HAP-1 (cell line): ENCODE results near the gene LIMA1.
"Not testable (repeated sequence)": the region's sequence is repeated elsewhere in the genome, so short reads cannot be mapped to it uniquely, and the experiment has no call there.

Experiments
- DNase-seq, 2 experiments: peaks; one replicate each; pipeline ENCODE4 v3.0.0-alpha.2; 2016 to 2020; ENCODE audit warnings: low spot score in 2 of 2
- H3K27me3 ChIP-seq: fragments of 250-450 bp; sonication (Bioruptor Pico); 2 replicates; pipeline ENCODE4 v1.5.1; 2020; ENCODE audit warnings: low read depth, mild to moderate bottlenecking, moderate library complexity
- H3K36me3 ChIP-seq: fragments of 250-450 bp; sonication (Bioruptor Pico); replicated peaks from 2 replicates; pipeline ENCODE4 v1.5.1; 2020; ENCODE audit warnings: mild to moderate bottlenecking
- H3K4me1 ChIP-seq: fragments of 250-450 bp; sonication (Bioruptor Pico); 2 replicates; pipeline ENCODE4 v1.5.1; 2020; ENCODE audit warnings: mild to moderate bottlenecking
- H3K4me3 ChIP-seq: fragments of 250-450 bp; sonication (Bioruptor Pico); 2 replicates; pipeline ENCODE4 v1.5.1; 2020; ENCODE audit warnings: mild to moderate bottlenecking, moderate library complexity
- H3K9me3 ChIP-seq: fragments of 250-450 bp; sonication (Bioruptor Pico); 2 replicates; pipeline ENCODE4 v1.5.1; 2020; ENCODE audit warnings: mild to moderate bottlenecking, moderate library complexity
- in situ Hi-C: fragments of 300-500 bp; cut with MboI; formaldehyde crosslinking; loops from 3 replicates; pipeline ENCODE4 v1.14.3; 2020; ENCODE audit warnings: low sequenced_read_pairs, inconsistent platforms, mixed read lengths

Gene LIMA1

DNA sequence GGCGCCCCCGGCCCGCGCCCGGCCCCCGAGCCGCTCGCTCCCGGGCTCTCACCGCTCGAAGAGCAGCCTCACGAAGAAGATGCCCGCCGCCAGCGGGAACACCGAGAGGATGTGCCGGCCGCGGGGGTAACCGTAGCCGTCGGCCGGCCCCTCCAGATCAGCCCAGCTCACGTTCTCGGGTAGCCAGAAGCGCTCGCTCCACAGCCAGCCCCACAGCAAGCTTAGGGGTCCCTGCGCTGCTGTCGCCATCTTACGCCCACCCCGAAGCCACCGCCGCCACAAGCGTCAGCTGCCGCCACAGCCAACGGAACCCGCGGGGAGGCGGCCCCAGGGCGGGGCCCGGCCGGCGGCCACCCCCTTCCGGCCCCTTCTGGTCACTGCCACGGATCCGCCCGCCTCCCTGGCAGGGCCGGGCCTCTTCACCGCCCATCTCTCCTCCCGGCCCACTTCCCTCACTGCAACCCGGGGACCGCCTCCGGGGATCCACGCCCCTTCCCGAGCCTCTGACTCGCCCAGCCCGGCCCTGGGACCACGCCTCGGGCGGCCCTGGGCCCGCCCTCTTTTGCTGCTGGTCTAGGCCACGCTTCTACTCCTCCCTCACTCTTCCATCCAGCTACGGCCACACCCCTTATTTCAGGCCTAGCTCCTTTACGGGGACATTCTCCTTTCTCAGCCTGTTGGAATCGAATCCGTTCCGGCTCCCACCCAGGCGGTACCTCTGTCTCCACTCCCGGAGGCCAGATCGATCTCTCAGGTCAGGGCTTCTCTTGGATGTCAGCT lies 116.1 kb downstream of the LIMA1 start, which contains the start of gene CERS5:
CERS5 (minus strand) TSS at position 321 of the 780 bp plus-strand sequence; CDS start at position 249, 72 bp downstream.
- H3K27me3 ChIP-seq = no peaks in the 10 kb centered on the region
- H3K4me1 ChIP-seq = peaks cover 19% of the 10 kb centered on the region
- H3K36me3 ChIP-seq = no peaks in the 10 kb centered on the region; the same call in 1 of the 2 replicates
- in situ Hi-C loops = no loop called here
- DNase-seq = peak; percentile 99 to 100
- H3K9me3 ChIP-seq = 0 out of 2 replicates have a peak, but pooled peaks cover 4% of the 10 kb centered on the region
- H3K4me3 ChIP-seq = peak within 1 kb of the TSS; percentile 87

DNA sequence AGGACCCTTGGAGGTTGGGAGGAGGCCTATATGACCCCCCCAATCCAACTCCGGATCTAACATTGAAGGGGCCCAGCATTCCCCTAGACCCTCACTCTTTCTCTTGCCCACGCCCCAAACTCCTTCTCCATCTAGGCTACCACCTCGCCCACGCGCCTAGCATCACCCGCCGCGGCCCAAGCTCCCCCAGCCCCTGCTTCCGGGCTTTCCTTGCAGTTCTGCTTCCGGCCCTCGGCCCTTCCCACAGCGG lies 116.6 kb downstream of the LIMA1 start:
- no peaks in the 10 kb centered on the region for H3K27me3 ChIP-seq
- peak in 1 of 2 experiments; percentile 49 for DNase-seq
- in situ Hi-C loops = no loop called here

DNA sequence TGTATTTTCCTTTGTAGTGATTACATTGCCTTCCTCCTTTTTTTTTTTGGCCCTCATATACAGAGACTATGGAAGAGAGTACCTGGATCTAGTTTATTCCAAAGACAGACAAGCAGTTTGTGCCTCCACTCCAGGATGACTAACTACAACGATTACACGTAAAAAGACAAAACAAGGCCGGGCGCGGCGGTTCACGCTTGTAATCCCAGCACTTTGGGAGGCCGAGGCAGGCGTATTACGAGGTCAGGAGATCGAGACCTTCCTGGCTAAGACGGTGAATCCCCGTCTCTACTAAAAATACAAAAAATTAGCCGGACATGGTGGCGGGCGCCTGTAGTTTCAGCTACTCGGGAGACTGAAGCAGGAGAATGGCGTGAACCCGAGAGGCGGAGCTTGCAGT lies 118.4 kb downstream of the LIMA1 start:
- no peaks in the 10 kb centered on the region for H3K27me3 ChIP-seq
- in situ Hi-C loops = no loop called here
- DNase-seq = no peak
- 0 out of 2 replicates have a peak, but pooled peaks cover 3% of the 10 kb centered on the region for H3K9me3 ChIP-seq
- no peak overlapping the region for H3K4me3 ChIP-seq
- no peaks in the 10 kb centered on the region; the same call in none of the 2 replicates for H3K36me3 ChIP-seq
- H3K4me1 ChIP-seq = peaks cover 19% of the 10 kb centered on the region

More for the DNA sequence above, 116.6 kb downstream of the LIMA1 start:
- Histone ChIP-seq H3K4me1 (peaks cover 19% of the 10 kb centered on the region), H3K36me3 (no peaks in the 10 kb centered on the region; the same call in 1 of the 2 replicates), H3K4me3 (peak overlapping the region; percentile 87), H3K9me3 (0 out of 2 replicates have a peak, but pooled peaks cover 4% of the 10 kb centered on the region)

DNA sequence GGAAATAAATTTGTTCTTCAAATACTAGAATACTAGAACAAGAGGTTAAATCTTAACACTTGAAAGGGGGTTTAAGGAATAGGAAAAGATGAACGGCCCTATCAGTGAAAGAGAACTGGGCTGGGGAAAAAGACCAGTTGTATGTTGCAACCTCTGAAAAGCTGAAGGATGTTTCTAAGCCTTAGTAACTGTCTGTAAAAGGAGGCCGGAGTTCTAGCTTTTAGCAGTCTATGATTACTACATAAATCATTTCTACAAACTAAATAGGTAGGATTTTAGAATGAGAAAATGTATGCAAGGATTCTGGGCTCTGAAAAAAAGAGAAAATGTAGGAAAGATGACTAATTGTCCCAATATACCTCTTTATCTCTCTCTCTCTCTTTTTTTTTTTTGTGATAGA lies 121.1 kb downstream of the LIMA1 start:
- Histone ChIP-seq H3K27me3 (no peaks in the 10 kb centered on the region), H3K36me3 (no peaks in the 10 kb centered on the region; the same call in none of the 2 replicates), H3K4me1 (peaks cover 12% of the 10 kb centered on the region), H3K4me3 (no peak overlapping the region), H3K9me3 (no peaks in the 10 kb centered on the region)
- no peak for DNase-seq
- in situ Hi-C loops = no loop called here

DNA sequence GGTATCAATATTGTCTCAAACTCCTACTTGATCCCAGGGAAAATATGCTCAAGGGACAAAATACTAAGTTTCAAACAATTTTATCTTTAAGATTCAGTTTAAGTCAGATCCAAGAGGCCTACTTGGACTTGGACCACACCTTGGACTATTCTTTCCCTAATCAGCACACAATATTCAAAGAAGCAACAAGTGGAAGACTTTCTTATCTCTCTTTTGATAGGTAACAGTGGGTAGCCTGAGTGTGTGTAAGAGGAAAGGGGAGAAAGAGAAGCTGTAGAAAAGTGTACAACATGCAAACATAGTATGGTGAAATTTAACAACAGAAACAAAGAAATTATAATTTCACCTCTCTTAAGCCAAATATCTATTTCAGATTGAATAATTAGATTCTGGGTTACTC lies 122.7 kb downstream of the LIMA1 start:
- Histone ChIP-seq H3K36me3 (no peaks in the 10 kb centered on the region; the same call in 1 of the 2 replicates), H3K9me3 (no peaks in the 10 kb centered on the region), H3K4me3 (no peak overlapping the region), H3K4me1 (peaks cover 4% of the 10 kb centered on the region), H3K27me3 (no peaks in the 10 kb centered on the region)
- DNase-seq = no peak
- in situ Hi-C loops = no loop called here

DNA sequence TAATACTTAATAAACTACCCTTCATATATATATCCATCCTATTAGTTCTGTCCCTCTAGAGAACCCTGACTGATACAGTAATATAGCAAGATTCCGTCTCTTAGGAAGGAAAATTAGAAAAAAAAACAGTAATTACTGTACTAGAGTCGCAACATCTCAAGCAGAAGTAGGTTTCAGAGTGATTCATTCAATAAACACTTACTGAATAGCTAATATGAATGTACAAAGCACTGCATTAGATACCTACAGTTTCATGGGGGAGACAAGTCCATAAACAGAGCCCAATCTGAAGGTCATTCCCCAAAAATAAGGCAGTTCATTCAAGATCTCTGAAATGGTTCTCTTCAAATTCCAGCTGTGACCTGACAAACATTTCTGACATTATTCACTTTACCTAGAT lies 126.1 kb downstream of the LIMA1 start:
- DNase-seq = no peak
- H3K4me3 ChIP-seq = no peak overlapping the region
- H3K36me3 ChIP-seq = no peaks in the 10 kb centered on the region; the same call in 1 of the 2 replicates
- H3K27me3 ChIP-seq = no peaks in the 10 kb centered on the region
- no peaks in the 10 kb centered on the region for H3K9me3 ChIP-seq
- H3K4me1 ChIP-seq = no peaks in the 10 kb centered on the region
- in situ Hi-C loops = no loop called here

DNA sequence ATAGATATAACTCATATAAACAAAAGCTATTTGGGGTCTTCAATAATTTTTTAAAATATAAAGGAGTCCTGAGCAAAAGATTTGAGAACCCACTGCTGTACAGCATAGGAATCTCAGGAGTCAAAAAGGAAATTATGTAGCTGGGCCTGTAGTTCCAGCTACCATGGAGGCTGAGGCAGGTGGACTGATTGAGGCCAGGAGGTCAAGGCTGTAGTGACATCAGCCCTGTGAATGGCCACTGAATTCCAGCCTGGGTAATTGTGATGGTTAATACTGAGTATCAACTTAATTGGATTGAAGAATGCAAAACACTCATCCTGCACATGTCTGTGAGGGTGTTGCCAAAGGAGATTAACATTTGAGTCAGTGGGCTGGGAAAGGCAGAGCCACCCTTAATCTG lies 126.7 kb downstream of the LIMA1 start:
- DNase-seq = no peak
- Histone ChIP-seq H3K4me3 (no peak overlapping the region), H3K9me3 (no peaks in the 10 kb centered on the region), H3K4me1 (no peaks in the 10 kb centered on the region), H3K27me3 (no peaks in the 10 kb centered on the region), H3K36me3 (no peaks in the 10 kb centered on the region; the same call in 1 of the 2 replicates)
- in situ Hi-C loops = no loop called here

DNA sequence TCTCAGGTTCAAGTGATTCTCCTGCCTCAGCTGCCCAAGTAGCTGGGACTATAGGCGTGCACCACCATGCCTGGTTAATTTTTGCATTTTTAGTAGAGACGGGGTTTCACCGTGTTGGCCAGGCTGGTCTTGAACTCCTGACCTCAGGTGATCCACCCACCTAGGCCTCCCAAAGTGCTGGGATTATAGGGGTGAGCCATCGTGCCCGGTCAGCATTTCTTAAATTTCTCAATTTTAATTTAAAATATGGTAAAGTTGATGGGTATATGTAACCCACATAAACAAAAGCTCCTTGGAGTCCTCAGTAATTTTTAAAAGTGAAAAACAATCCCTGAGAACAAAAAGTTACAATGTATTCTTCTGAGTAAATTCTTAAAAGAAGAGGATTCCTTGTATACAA lies 128.4 kb downstream of the LIMA1 start:
- H3K9me3 ChIP-seq, H3K4me1 ChIP-seq, H3K27me3 ChIP-seq, H3K4me3 ChIP-seq, H3K36me3 ChIP-seq, in situ Hi-C loops, DNase-seq: not testable (repeated sequence)

DNA sequence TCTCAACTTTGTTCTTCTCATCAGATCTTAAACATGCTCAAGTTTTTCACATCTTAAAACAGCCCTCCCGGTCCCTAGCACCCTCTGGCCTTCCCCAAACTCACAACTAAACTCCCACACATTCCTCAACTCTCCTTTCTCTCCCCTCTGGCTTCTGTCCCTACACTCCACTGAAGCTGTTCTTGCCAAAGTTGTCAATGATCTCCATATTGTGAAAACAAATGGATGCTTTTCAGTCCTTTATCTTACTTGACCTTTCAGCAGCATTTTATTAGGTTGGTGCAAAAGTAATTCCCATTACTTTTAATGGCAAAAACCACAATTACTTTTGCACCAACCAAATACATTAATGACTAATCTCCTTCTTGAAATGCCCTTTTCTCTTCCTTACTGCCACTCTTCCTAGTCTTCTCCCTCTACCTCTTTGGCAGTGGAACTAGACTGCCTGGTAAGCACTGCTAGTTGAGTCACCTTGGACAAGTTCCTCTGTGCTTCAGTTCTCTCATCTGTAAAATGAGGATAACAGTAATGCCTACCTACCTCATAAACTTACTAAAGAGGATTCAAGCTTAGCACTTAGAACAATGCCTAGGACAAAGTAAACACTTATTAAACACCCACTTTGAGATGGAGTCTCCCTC lies 132.2 kb downstream of the LIMA1 start:
- in situ Hi-C loops = no loop called here
- Histone ChIP-seq H3K4me1 (peaks cover 9% of the 10 kb centered on the region), H3K9me3 (no peaks in the 10 kb centered on the region), H3K27me3 (no peaks in the 10 kb centered on the region), H3K4me3 (no peak overlapping the region), H3K36me3 (no peaks in the 10 kb centered on the region; the same call in 1 of the 2 replicates)
- DNase-seq = no peak

DNA sequence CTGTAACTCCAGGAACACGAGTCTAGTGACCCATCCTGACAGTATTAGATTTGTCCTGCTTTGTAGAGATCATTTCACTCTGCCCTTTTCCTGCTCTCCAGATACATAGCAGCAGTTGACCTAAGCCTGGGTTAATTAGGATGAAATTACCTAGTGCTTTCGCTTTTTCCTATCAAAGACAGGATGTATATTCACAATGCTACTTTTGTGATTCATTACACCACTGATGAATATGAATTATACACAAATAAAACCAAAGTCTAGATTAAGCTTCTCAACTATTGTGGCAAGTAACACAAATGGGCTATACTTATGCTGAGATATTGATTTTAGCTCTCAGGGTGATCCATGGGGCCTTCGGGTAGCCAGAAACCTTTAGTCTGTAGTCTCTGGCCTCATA lies 134.0 kb downstream of the LIMA1 start:
- in situ Hi-C loops = no loop called here
- Histone ChIP-seq H3K36me3 (no peaks in the 10 kb centered on the region; the same call in 1 of the 2 replicates), H3K27me3 (no peaks in the 10 kb centered on the region), H3K4me1 (peaks cover 9% of the 10 kb centered on the region), H3K9me3 (no peaks in the 10 kb centered on the region), H3K4me3 (no peak overlapping the region)
- no peak for DNase-seq

DNA sequence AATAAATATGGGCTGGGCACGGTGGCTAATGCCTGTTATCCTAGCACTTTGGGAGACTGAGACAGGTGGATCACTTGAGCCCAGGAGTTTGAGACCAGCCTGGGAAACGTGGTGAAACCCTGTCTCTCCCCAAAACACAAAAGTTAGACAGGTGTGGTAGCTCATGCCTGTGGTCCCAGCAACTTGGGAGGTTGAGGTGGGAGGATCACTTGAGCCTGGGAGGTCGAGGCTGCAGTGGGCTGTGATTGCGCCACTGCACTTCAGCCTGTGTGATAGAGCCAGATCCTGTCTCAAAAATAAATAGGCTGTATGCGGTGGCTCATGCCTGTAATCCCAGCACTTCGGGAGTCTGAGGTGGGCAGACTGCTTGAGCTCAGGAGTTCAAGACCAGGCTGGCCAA lies 135.3 kb downstream of the LIMA1 start:
- H3K36me3 ChIP-seq, H3K9me3 ChIP-seq, DNase-seq, H3K4me1 ChIP-seq, H3K27me3 ChIP-seq, in situ Hi-C loops, H3K4me3 ChIP-seq: not testable (repeated sequence)

DNA sequence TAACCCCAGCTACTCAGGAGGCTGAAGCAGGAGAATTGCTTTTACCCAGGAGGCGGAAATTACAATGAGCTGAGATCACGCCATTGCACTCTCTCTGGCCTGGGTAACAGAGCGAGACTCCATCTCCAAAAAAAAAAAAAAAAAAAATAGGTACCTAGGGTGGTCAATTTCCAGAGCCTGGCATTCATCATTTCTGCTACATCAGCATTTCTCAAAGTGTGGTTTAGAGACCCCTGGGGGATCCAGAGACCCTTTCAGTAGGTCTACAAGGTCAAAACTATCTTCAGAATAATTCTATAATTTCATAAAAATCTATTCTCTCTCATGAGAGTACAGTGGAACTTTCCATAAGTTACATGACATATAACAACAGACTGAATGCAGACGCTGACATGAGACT lies 136.0 kb downstream of the LIMA1 start:
- in situ Hi-C loops = no loop called here
- peaks cover 9% of the 10 kb centered on the region for H3K4me1 ChIP-seq
- H3K27me3 ChIP-seq = no peaks in the 10 kb centered on the region
- H3K9me3 ChIP-seq = no peaks in the 10 kb centered on the region
- peaks cover 3% of the 10 kb centered on the region for H3K36me3 ChIP-seq
- no peak for DNase-seq
- no peak overlapping the region for H3K4me3 ChIP-seq

DNA sequence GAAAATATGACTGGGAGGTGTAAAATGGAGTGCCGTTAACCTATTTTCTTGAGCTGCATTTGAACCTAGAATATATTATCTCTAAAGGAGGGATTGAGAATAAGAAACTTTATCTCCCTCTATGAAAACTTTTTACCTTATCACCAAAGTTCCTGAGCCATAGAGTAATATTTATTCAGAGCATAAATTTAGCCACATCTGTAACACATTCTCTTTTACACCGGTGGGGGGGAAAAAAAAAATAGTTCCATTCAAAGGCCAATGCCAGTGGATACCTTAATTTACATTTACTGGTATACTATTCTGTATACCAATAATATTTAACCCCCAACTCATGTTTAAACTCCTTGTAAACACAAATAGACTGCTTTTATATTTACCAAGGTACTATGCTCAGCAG lies 137.9 kb downstream of the LIMA1 start:
- H3K4me1 ChIP-seq = peaks cover 5% of the 10 kb centered on the region; the same call in 1 of the 2 replicates
- peaks cover 12% of the 10 kb centered on the region for H3K36me3 ChIP-seq
- H3K27me3 ChIP-seq = no peaks in the 10 kb centered on the region
- H3K4me3 ChIP-seq = no peak overlapping the region
- in situ Hi-C loops = no loop called here
- H3K9me3 ChIP-seq = no peaks in the 10 kb centered on the region
- no peak for DNase-seq

DNA sequence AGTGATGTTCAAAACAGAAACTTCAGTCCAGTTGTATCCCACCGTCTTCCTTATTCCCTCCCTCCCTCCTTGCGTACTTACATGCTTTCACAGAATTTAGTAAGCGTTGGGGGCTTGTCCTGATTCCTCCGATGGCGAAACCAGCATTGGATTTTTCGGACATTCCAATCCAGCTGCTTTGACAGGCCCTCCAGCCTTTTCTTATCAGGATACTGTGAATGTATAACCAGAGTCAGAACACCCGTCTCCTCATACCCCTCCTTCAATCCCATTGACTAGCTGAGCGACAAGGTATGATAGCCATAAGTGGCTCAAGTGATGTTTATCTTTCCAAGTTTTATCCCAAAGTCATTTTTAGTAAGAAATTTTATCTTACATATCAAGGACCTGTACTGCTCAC lies 140.3 kb downstream of the LIMA1 start:
- in situ Hi-C loops = no loop called here
- no peaks in the 10 kb centered on the region for H3K4me1 ChIP-seq
- peaks cover 18% of the 10 kb centered on the region for H3K36me3 ChIP-seq

More for the DNA sequence above, 140.3 kb downstream of the LIMA1 start:
- Histone ChIP-seq H3K4me3 (no peak overlapping the region), H3K9me3 (no peaks in the 10 kb centered on the region), H3K27me3 (no peaks in the 10 kb centered on the region)
- DNase-seq = no peak
